Measurements from ENCODE around the gene MB21D2.

MB21D2 gene

GRCh38 chr3:192747746-192748145 lies 169.9 kb downstream of the MB21D2 start:
- no peak for DNase-seq

GRCh38 chr3:192747145-192747544 lies 170.5 kb downstream of the MB21D2 start:
- no peak for DNase-seq
- intact Hi-C loops (cut with DNase I): no loop called here

More at GRCh38 chr3:192747746-192748145, 169.9 kb downstream of the MB21D2 start:
- intact Hi-C loops (cut with DNase I): no loop called here

Measured in posterior cingulate gyrus (tissue), 11 donors.